ENCODE measurements around the gene RIPOR2. TPM values are rescaled to one million over a fixed set of nuclear protein-coding genes. Genes with fewer than 3 reads are reported as not detected.

RIPOR2 gene
- total and polyA plus RNA-seq, 4 donors: 1.6 to 10.9 (median 3.7) TPM

DNA sequence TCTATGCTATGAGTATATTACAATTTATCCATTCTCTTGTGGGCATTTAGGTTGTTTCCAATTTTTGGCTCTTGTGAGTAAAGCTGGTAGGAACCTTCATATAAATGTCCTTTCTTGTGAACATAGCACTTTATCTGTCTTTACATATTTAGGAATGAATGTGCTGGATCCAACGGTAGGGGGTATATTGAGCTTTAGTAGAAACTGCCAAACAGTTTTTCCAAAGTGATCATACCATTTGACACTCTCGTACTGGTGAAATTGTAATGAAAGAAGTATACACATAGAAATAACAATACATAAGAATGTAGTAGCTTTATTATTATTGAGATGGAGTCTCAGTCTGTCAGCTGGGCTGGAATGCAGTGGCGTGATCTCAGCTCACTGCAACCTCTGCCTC lies 106.1 kb downstream of the RIPOR2 start:
- H3K27ac ChIP-seq (ENCODE audit: low read depth in 1 of 2, low read length in 2 of 2): no peak overlapping the region
- H3K4me3 ChIP-seq (ENCODE audit: low read depth in 1 of 3, low read length in 3 of 3): no peak overlapping the region
- no peak for DNase-seq (ENCODE audit: low spot score)
- no peaks in the 10 kb centered on the region for H3K9me3 ChIP-seq (ENCODE audit: control insufficient read depth in 4 of 4, low read length in 3 of 4)
- peaks cover 0 to 1% (median 0%) of the 10 kb centered on the region in 4 donors for H3K36me3 ChIP-seq (ENCODE audit: control insufficient read depth in 4 of 4, insufficient read depth in 3 of 4, low read depth in 1 of 4, low read length in 3 of 4)
- H3K4me1 ChIP-seq (ENCODE audit: control insufficient read depth in 4 of 4, insufficient read depth in 4 of 4, low read length in 3 of 4): no peaks in the 10 kb centered on the region
- no peaks in the 10 kb centered on the region for H3K27me3 ChIP-seq (ENCODE audit: control insufficient read depth in 4 of 4, insufficient read depth in 4 of 4, low read length in 3 of 4)
- no peak overlapping the region for H3K9ac ChIP-seq (ENCODE audit: low read depth in 1 of 2, low read length in 2 of 2)
- 94% methylated on average over 3 of the region's 3 CpGs for WGBS
- TF ChIP-seq GABPA (IDR thresholded peaks at IDR 0.05 in 1 of 2, conservative IDR thresholded peaks at IDR 0.05 in 1 of 2): no peak
- no peak for TF ChIP-seq HNF4G (IDR thresholded peaks at IDR 0.05)
- TF ChIP-seq, protein P1, sequence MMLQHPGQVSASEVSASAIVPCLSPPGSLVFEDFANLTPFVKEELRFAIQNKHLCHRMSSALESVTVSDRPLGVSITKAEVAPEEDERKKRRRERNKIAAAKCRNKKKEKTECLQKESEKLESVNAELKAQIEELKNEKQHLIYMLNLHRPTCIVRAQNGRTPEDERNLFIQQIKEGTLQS (IDR thresholded peaks at IDR 0.05): no peak
- no peak for TF ChIP-seq SP1 (IDR thresholded peaks at IDR 0.05)
- TF ChIP-seq RAD21 (IDR thresholded peaks at IDR 0.05): no peak
- no peak for TF ChIP-seq MAX (IDR thresholded peaks at IDR 0.05)
- no peak for TF ChIP-seq FOXA1 (IDR thresholded peaks at IDR 0.05)
- TF ChIP-seq, protein P2, sequence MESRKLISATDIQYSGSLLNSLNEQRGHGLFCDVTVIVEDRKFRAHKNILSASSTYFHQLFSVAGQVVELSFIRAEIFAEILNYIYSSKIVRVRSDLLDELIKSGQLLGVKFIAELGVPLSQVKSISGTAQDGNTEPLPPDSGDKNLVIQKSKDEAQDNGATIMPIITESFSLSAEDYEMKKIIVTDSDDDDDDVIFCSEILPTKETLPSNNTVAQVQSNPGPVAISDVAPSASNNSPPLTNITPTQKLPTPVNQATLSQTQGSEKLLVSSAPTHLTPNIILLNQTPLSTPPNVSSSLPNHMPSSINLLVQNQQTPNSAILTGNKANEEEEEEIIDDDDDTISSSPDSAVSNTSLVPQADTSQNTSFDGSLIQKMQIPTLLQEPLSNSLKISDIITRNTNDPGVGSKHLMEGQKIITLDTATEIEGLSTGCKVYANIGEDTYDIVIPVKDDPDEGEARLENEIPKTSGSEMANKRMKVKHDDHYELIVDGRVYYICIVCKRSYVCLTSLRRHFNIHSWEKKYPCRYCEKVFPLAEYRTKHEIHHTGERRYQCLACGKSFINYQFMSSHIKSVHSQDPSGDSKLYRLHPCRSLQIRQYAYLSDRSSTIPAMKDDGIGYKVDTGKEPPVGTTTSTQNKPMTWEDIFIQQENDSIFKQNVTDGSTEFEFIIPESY (IDR thresholded peaks at IDR 0.05): no peak
- TF ChIP-seq JUND (IDR thresholded peaks at IDR 0.05): no peak
- TF ChIP-seq NR2F2 (IDR thresholded peaks at IDR 0.05): no peak
- no peak for TF ChIP-seq TAF1 (conservative IDR thresholded peaks at IDR 0.05)
- TF ChIP-seq FOXA2 (IDR thresholded peaks at IDR 0.05): no peak
- TF ChIP-seq RXRA (IDR thresholded peaks at IDR 0.05): no peak
- no peak for TF ChIP-seq CTCF (IDR thresholded peaks at IDR 0.05; ENCODE audit: low read depth, low read length, missing input control)
- TF ChIP-seq HNF4A (conservative IDR thresholded peaks at IDR 0.05): no peak
- no peak for TF ChIP-seq YY1 (IDR thresholded peaks at IDR 0.05)
- no peak for TF ChIP-seq EGR1 (IDR thresholded peaks at IDR 0.05; ENCODE audit: low read depth in 2 of 2)

GRCh38 chr6:24827970-24828369 lies 107.8 kb downstream of the RIPOR2 start:
- H3K4me1 ChIP-seq (ENCODE audit: control insufficient read depth in 4 of 4, insufficient read depth in 4 of 4, low read length in 3 of 4): no peaks in the 10 kb centered on the region
- 84% methylated on average over 8 of the region's 8 CpGs for WGBS
- no peak overlapping the region for H3K27ac ChIP-seq (ENCODE audit: low read depth in 1 of 2, low read length in 2 of 2)
- TF ChIP-seq FOXA1 (IDR thresholded peaks at IDR 0.05) (no peak), HNF4A (conservative IDR thresholded peaks at IDR 0.05) (no peak), NR2F2 (IDR thresholded peaks at IDR 0.05) (no peak), YY1 (IDR thresholded peaks at IDR 0.05) (no peak), EGR1 (IDR thresholded peaks at IDR 0.05; ENCODE audit: low read depth in 2 of 2) (no peak), RAD21 (IDR thresholded peaks at IDR 0.05) (no peak), MAX (IDR thresholded peaks at IDR 0.05) (no peak), FOXA2 (IDR thresholded peaks at IDR 0.05) (no peak), GABPA (IDR thresholded peaks at IDR 0.05 in 1 of 2, conservative IDR thresholded peaks at IDR 0.05 in 1 of 2) (no peak), HNF4G (IDR thresholded peaks at IDR 0.05) (no peak), REST (IDR thresholded peaks at IDR 0.05) (no peak)
- TF ChIP-seq, protein P2 (IDR thresholded peaks at IDR 0.05): no peak
- TF ChIP-seq, protein P1 (IDR thresholded peaks at IDR 0.05): no peak
- DNase-seq (ENCODE audit: low spot score): no peak
- H3K9me3 ChIP-seq (ENCODE audit: control insufficient read depth in 4 of 4, low read length in 3 of 4): no peaks in the 10 kb centered on the region
- H3K4me3 ChIP-seq (ENCODE audit: low read depth in 1 of 3, low read length in 3 of 3): no peak overlapping the region
- no peaks in the 10 kb centered on the region for H3K36me3 ChIP-seq (ENCODE audit: control insufficient read depth in 4 of 4, insufficient read depth in 3 of 4, low read depth in 1 of 4, low read length in 3 of 4)
- H3K27me3 ChIP-seq (ENCODE audit: control insufficient read depth in 4 of 4, insufficient read depth in 4 of 4, low read length in 3 of 4): no peaks in the 10 kb centered on the region
- H3K9ac ChIP-seq (ENCODE audit: low read depth in 1 of 2, low read length in 2 of 2): no peak overlapping the region

Data from liver (tissue), 9 donors.